Ishikawa (cell line): ENCODE data around the gene TIFAB.

Experiments used
- CEBPB ChIP-seq: IDR thresholded peaks from 2 replicates; pipeline ENCODE4 v1.6.1; 2012
- CREB1 ChIP-seq: IDR thresholded peaks from 2 replicates; pipeline ENCODE4 v1.6.1; 2012; ENCODE audit warnings: low read depth
- EP300 ChIP-seq: IDR thresholded peaks from 2 replicates; pipeline ENCODE4 v1.6.1; 2012; ENCODE audit warnings: borderline replicate concordance
- USF1 ChIP-seq: IDR thresholded peaks from 2 replicates; pipeline ENCODE4 v1.6.1; 2012
- YY1 ChIP-seq: IDR thresholded peaks from 2 replicates; pipeline ENCODE4 v1.6.1; 2012; ENCODE audit warnings: low read depth
- TF ChIP-seq, protein P1 (sequence below): IDR thresholded peaks from 2 replicates; pipeline ENCODE4 v1.6.1; 2012; ENCODE audit warnings: low read depth, mild to moderate bottlenecking
- TF ChIP-seq, protein P2 (sequence below): IDR thresholded peaks from 2 replicates; pipeline ENCODE4 v1.6.1; 2012

- TF ChIP-seq CEBPB (no peak), YY1 (no peak), EP300 (no peak), USF1 (no peak), CREB1 (no peak)
- TF ChIP-seq, protein P1, sequence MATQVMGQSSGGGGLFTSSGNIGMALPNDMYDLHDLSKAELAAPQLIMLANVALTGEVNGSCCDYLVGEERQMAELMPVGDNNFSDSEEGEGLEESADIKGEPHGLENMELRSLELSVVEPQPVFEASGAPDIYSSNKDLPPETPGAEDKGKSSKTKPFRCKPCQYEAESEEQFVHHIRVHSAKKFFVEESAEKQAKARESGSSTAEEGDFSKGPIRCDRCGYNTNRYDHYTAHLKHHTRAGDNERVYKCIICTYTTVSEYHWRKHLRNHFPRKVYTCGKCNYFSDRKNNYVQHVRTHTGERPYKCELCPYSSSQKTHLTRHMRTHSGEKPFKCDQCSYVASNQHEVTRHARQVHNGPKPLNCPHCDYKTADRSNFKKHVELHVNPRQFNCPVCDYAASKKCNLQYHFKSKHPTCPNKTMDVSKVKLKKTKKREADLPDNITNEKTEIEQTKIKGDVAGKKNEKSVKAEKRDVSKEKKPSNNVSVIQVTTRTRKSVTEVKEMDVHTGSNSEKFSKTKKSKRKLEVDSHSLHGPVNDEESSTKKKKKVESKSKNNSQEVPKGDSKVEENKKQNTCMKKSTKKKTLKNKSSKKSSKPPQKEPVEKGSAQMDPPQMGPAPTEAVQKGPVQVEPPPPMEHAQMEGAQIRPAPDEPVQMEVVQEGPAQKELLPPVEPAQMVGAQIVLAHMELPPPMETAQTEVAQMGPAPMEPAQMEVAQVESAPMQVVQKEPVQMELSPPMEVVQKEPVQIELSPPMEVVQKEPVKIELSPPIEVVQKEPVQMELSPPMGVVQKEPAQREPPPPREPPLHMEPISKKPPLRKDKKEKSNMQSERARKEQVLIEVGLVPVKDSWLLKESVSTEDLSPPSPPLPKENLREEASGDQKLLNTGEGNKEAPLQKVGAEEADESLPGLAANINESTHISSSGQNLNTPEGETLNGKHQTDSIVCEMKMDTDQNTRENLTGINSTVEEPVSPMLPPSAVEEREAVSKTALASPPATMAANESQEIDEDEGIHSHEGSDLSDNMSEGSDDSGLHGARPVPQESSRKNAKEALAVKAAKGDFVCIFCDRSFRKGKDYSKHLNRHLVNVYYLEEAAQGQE: no peak
- TF ChIP-seq, protein P2, sequence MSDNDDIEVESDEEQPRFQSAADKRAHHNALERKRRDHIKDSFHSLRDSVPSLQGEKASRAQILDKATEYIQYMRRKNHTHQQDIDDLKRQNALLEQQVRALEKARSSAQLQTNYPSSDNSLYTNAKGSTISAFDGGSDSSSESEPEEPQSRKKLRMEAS: no peak
Measured at GRCh38 chr5:135444881-135445280, 7.3 kb downstream of the TIFAB start.
